ENCODE results near the gene KCTD14. TPM values are rescaled to one million over a fixed set of nuclear protein-coding genes. Genes with fewer than 3 reads are reported as not detected.

The KCTD14 gene
- total and polyA plus RNA-seq, 4 donors, result 0.70 to 7.3 (median 6.7) TPM

- TF ChIP-seq JUND (IDR thresholded peaks at IDR 0.05) (no peak), FOXA1 (IDR thresholded peaks at IDR 0.05) (no peak), TAF1 (conservative IDR thresholded peaks at IDR 0.05) (no peak), GABPA (IDR thresholded peaks at IDR 0.05 in 1 of 2, conservative IDR thresholded peaks at IDR 0.05 in 1 of 2) (no peak), EGR1 (IDR thresholded peaks at IDR 0.05; ENCODE audit: low read depth in 2 of 2) (no peak), YY1 (IDR thresholded peaks at IDR 0.05) (no peak), RAD21 (IDR thresholded peaks at IDR 0.05) (no peak), HNF4A (conservative IDR thresholded peaks at IDR 0.05) (no peak)
Observed at GRCh38 chr11:78021611-78022010, 1.5 kb downstream of the KCTD14 start (continued).

- H3K4me3 ChIP-seq (ENCODE audit: low read depth in 1 of 3, low read length in 3 of 3), result no peak overlapping the region
- no peak overlapping the region for H3K27ac ChIP-seq (ENCODE audit: low read depth in 1 of 2, low read length in 2 of 2)
- no peaks in the 10 kb centered on the region for H3K9me3 ChIP-seq (ENCODE audit: control insufficient read depth in 4 of 4, low read length in 3 of 4)
- no peak for DNase-seq (ENCODE audit: low spot score)
- peaks cover 0 to 13% (median 5%) of the 10 kb centered on the region in 4 donors for H3K4me1 ChIP-seq (ENCODE audit: control insufficient read depth in 4 of 4, insufficient read depth in 4 of 4, low read length in 3 of 4)
- WGBS, result 44% methylated on average over 3 of the region's 3 CpGs
- H3K36me3 ChIP-seq (ENCODE audit: control insufficient read depth in 4 of 4, insufficient read depth in 3 of 4, low read depth in 1 of 4, low read length in 3 of 4), result peaks cover under 1 to 19% (median 8%) of the 10 kb centered on the region in 4 donors
- TF ChIP-seq NR2F2 (IDR thresholded peaks at IDR 0.05) (no peak), ATF3 (IDR thresholded peaks at IDR 0.05) (no peak), JUND (IDR thresholded peaks at IDR 0.05) (no peak), RAD21 (IDR thresholded peaks at IDR 0.05) (no peak), FOXA1 (IDR thresholded peaks at IDR 0.05) (no peak), REST (IDR thresholded peaks at IDR 0.05) (no peak), GABPA (IDR thresholded peaks at IDR 0.05 in 1 of 2, conservative IDR thresholded peaks at IDR 0.05 in 1 of 2) (no peak), SP1 (IDR thresholded peaks at IDR 0.05) (no peak), FOXA2 (IDR thresholded peaks at IDR 0.05) (no peak), EGR1 (IDR thresholded peaks at IDR 0.05; ENCODE audit: low read depth in 2 of 2) (no peak), YY1 (IDR thresholded peaks at IDR 0.05) (no peak), HNF4A (conservative IDR thresholded peaks at IDR 0.05) (no peak), CTCF (IDR thresholded peaks at IDR 0.05; ENCODE audit: low read depth, low read length, missing input control) (no peak), HNF4G (IDR thresholded peaks at IDR 0.05) (no peak), ZBTB33 (IDR thresholded peaks at IDR 0.05) (no peak), MAX (IDR thresholded peaks at IDR 0.05) (no peak), RXRA (IDR thresholded peaks at IDR 0.05) (no peak), TAF1 (conservative IDR thresholded peaks at IDR 0.05) (no peak)
- H3K9ac ChIP-seq (ENCODE audit: low read depth in 1 of 2, low read length in 2 of 2), result no peak overlapping the region
- H3K27me3 ChIP-seq (ENCODE audit: control insufficient read depth in 4 of 4, insufficient read depth in 4 of 4, low read length in 3 of 4), result no peaks in the 10 kb centered on the region
Observed at GRCh38 chr11:78020246-78020645, 2.8 kb downstream of the KCTD14 start.

Data from liver (tissue), 9 donors.